Esophagus (tissue), 2 donors: ENCODE data around the gene TGM2. TPM values are rescaled to one million over a fixed set of nuclear protein-coding genes. Genes with fewer than 3 reads are reported as not detected.
"Not testable (repeated sequence)": the region's sequence is repeated elsewhere in the genome, so short reads cannot be mapped to it uniquely, and the experiment has no call there.

Experiments used
- H3K27ac ChIP-seq, 2 donors: one replicate each; pipeline ENCODE4 v1.5.1; 2013; ENCODE audit warnings: low read depth in 2 of 2, mild to moderate bottlenecking in 2 of 2, inconsistent platforms in 1 of 2, low read length in 1 of 2, moderate library complexity in 1 of 2
- H3K27me3 ChIP-seq, 2 donors: one replicate each; pipeline ENCODE4 v1.6.1; 2013; ENCODE audit warnings: low read length in 2 of 2, control low read depth in 1 of 2, mild to moderate bottlenecking in 1 of 2; ENCODE audit not compliant: insufficient read depth in 2 of 2, control insufficient read depth in 1 of 2
- H3K36me3 ChIP-seq, 2 donors: one replicate each; pipeline ENCODE4 v1.6.1; 2013; ENCODE audit warnings: low read length in 1 of 2; ENCODE audit not compliant: control insufficient read depth in 2 of 2, insufficient read depth in 2 of 2
- H3K4me1 ChIP-seq, 2 donors: one replicate each; pipeline ENCODE4 v1.6.1; 2013; ENCODE audit warnings: low read length in 1 of 2; ENCODE audit not compliant: control insufficient read depth in 2 of 2, insufficient read depth in 2 of 2
- H3K4me3 ChIP-seq, 2 donors: one replicate each; pipeline ENCODE4 v1.5.1; 2013; ENCODE audit warnings: low read length in 2 of 2, mild to moderate bottlenecking in 2 of 2, low read depth in 1 of 2, moderate library complexity in 1 of 2
- H3K9me3 ChIP-seq, 2 donors: one replicate each; pipeline ENCODE4 v1.6.1; 2013; ENCODE audit warnings: mild to moderate bottlenecking in 2 of 2, low read depth in 1 of 2, low read length in 1 of 2, moderate library complexity in 1 of 2; ENCODE audit not compliant: control insufficient read depth in 2 of 2, insufficient read depth in 1 of 2
- WGBS, 2 donors: extraction: QIAGEN DNeasy Blood & Tissue Kit; methylation state at CpG; one replicate each; pipeline ENCODE4 v1.1.7; 2013; 5-methylcytosine and 5-hydroxymethylcytosine counted together
- polyA plus RNA-seq, 2 donors: library from polyadenylated mRNA; stranded (reverse); fragments of 200-250 nt; gene quantifications; one replicate each; pipeline ENCODE4 v1.2.3, GENCODE V29; 2013
- donor health status: healthy with polysubstance abuse.
- donor health status: Bipolar disorder and iron deficiency.

The TGM2 gene
- polyA plus RNA-seq, 2 donors, result 5.1 to 8.6 TPM

DNA sequence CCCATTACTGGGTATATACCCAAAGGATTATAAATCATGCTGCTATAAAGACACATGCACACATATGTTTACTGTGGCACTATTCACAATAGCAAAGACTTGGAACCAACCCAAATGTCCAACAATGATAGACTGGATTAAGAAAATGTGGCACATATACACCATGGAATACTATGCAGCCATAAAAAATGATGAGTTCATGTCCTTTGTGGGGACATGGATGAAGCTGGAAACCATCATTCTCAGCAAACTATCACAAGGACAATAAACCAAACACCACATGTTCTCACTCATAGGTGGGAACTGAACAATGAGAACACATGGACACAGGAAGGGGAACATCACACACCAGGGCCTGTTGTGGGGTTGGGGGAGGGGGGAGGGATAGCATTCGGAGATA, 57.7 kb downstream of the TGM2 start:
- not testable (repeated sequence) for H3K36me3 ChIP-seq, H3K9me3 ChIP-seq, H3K27me3 ChIP-seq, H3K4me1 ChIP-seq, H3K27ac ChIP-seq, H3K4me3 ChIP-seq
- WGBS, 2 donors, result 82 to 88% methylated on average over 1 of the region's 1 CpG

DNA sequence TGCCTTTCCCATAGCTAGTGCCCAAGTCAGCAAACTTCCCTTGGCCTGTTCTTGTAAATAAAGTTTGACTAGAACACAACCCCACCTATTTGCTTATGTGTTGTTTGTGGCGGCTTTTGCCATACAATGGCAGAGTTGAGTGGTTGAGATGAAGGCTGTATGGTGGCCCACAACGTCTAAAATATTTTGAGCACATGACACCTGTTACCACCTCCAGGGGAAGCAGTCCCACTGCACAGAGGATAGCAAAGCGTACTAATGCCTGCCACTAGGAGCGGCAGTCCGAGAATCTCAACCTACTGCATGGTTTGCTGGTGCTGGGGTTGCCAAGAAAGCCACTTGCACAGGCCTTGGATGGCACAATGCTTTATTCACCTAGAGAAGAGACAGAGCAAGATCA, 58.6 kb downstream of the TGM2 start:
- H3K4me1 ChIP-seq, result no peaks in the 10 kb centered on the region
- 88 to 94% methylated on average over 5 of the region's 5 CpGs for WGBS, 2 donors
- H3K27me3 ChIP-seq, result no peaks in the 10 kb centered on the region
- H3K27ac ChIP-seq, result no peak overlapping the region
- no peak overlapping the region for H3K4me3 ChIP-seq
- no peaks in the 10 kb centered on the region for H3K36me3 ChIP-seq
- H3K9me3 ChIP-seq, result no peaks in the 10 kb centered on the region

DNA sequence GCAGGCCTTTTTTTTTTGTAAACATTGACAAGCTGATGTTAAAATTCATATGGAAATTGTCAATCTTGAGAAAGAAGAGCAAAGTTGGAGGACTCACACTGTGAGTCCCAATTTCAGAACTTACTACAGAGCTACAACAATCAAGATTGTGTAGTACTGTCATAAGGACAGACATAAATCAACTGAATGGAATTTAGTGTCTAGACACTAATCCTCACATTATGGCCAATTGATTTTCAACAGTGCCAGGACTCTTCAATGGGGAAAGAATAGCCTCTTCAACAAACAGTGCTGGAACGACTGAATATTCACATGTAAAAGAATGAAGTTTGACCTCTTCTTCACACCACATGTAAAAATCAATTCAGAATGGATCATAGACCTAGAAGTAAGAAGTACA, 60.8 kb downstream of the TGM2 start:
- no peaks in the 10 kb centered on the region for H3K9me3 ChIP-seq
- WGBS, 2 donors, result 19 to 37% methylated on average over 1 of the region's 1 CpG
- H3K36me3 ChIP-seq, result no peaks in the 10 kb centered on the region
- H3K4me3 ChIP-seq, result no peak overlapping the region
- no peaks in the 10 kb centered on the region for H3K4me1 ChIP-seq
- no peaks in the 10 kb centered on the region for H3K27me3 ChIP-seq
- H3K27ac ChIP-seq, result no peak overlapping the region

DNA sequence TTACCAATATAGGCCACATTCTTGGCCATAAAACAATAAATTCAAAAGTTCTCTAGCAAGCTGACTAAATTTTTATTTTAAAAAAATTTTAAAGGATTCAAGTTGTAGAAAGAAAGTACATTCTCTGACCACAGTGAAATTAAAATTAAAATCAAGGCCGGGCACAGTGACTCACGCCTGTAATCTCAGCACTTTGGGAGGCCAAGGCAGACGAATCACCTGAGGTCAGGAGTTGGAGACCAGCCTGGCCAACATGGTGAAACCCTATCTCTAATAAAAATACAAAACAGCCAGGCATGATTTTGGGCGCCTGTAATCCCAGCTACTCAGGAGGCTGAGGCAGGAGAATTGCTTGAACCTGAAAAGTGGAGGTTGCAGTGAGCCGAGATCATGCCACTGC, 62.9 kb downstream of the TGM2 start:
- not testable (repeated sequence) for H3K9me3 ChIP-seq, H3K4me3 ChIP-seq, H3K27ac ChIP-seq, H3K4me1 ChIP-seq, H3K27me3 ChIP-seq, H3K36me3 ChIP-seq
- 92 to 93% methylated on average over 5 of the region's 5 CpGs for WGBS, 2 donors

DNA sequence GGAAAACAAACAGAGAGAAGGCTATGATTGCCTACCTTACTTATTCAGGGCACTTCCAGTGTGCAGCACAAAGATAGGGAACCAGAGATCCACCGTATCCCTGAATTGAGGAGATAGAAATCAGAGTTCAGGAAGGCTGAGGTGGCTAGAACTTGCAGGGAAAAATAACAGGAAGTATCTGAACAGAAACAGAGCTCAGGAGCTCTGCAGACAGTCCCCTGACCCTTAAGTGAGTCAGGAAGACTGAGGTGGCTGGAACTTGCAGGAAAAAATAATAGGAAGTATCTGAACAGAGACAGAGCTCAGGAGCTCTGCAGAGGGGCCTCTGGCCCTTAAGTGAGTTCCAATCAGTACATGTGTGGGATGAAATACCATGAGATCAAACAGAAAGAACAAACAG, 66.1 kb downstream of the TGM2 start:
- WGBS, 2 donors, result 83 to 88% methylated on average over 1 of the region's 1 CpG
- H3K27ac ChIP-seq, result no peak overlapping the region

DNA sequence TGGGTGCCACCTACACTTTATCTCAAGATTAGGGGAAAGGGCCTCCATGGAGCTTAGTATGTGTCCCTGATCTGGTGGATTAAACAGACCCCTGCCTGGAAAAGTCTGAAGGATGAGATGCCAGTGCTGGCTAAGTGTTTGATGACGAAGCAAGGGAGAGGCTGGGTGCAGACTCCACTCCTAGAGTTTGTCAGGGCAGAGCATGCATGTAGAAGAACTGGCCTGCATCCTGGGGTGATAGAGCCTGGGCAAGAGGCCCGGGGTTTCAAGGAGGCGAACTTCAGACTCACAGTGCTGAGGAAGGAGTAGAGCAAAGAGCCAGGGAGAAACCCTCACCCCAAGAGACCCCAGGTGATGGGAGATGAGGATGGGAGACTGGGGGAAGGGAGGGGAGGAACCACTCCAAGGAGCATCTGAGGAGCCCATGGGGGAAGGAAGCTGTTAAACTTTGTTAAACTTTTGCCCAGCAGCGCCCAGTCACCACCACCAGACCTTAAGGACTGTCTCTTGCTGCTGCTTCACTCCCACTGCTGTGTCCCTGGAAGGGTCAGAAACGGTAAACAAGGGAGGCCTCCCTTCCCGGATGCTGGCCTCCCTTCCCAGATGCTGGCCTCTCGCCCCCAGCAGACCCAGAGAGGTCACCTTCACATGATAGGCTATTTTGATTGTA, 69.9 kb downstream of the TGM2 start:
- no peaks in the 10 kb centered on the region for H3K9me3 ChIP-seq
- peaks cover 0 to 3% of the 10 kb centered on the region in 2 donors for H3K4me1 ChIP-seq
- WGBS, 2 donors, result 79% methylated on average over 7 of the region's 7 CpGs
- peaks cover 4 to 6% of the 10 kb centered on the region in 2 donors for H3K36me3 ChIP-seq
- H3K27me3 ChIP-seq, result no peaks in the 10 kb centered on the region
- H3K27ac ChIP-seq, result peak overlapping the region in 1 of 2 donors; percentile 49
- H3K4me3 ChIP-seq, result no peak overlapping the region

More for the DNA sequence above, 66.1 kb downstream of the TGM2 start:
- Histone ChIP-seq H3K27me3 (no peaks in the 10 kb centered on the region), H3K4me1 (peaks cover 0 to 3% of the 10 kb centered on the region in 2 donors), H3K36me3 (no peaks in the 10 kb centered on the region), H3K9me3 (no peaks in the 10 kb centered on the region), H3K4me3 (no peak overlapping the region)

DNA sequence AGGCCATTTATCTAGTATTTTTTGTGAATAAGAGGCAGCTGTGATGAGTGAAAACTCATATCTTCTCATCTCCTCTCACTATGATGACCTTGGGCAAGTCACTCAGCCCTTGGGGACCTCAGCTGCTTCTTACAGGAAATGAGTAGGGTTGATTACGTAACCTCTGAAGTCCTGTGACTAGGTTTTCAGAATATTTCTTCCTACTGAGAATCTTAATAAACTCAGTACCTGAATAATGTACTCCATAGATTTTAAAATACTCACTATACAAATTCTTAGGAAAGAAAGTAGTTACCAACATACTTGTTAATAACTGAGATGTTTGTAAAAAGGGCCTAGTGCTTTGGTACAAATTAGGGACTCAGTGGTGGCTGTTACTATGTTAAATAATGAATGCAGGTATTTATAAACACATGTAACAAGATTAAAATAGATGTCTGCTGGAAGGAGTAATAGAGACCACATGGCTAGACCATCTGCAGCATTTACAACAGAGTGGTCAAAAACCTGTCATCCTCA, 70.6 kb downstream of the TGM2 start:
- 50 to 64% methylated on average over 1 of the region's 1 CpG for whole genome bisulfite sequencing, 2 donors
- peaks cover 9 to 11% of the 10 kb centered on the region in 2 donors for H3K36me3 ChIP-seq

DNA sequence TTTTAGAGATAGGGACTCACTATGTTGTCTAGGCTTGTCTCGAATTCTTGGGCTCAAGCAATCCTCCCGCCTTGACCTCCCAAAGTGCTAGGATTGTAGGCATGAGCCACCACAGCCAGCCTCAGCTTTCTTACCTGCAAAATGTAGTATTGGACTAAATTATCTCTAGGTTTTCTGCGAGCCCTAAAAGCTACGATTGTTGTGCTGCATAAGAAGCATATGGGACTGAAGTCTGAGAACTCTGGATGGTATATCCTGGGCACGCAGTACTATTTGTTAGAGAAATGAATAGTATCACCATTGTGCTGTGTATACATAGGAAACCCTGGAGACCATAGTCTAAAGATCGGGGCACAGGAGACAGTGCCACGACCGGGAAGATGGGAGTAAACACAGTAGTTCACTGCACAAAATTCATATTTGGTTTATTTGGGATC, 71.4 kb downstream of the TGM2 start:
- Histone ChIP-seq H3K4me1 (peaks cover 0 to 3% of the 10 kb centered on the region in 2 donors), H3K36me3 (peaks cover 11 to 12% of the 10 kb centered on the region in 2 donors), H3K27ac (no peak overlapping the region), H3K27me3 (no peaks in the 10 kb centered on the region), H3K4me3 (no peak overlapping the region), H3K9me3 (no peaks in the 10 kb centered on the region)
- 91 to 93% methylated on average over 8 of the region's 8 CpGs for WGBS, 2 donors

More for the DNA sequence above, 70.6 kb downstream of the TGM2 start:
- H3K9me3 ChIP-seq, result no peaks in the 10 kb centered on the region
- no peaks in the 10 kb centered on the region for H3K27me3 ChIP-seq
- no peak overlapping the region for H3K27ac ChIP-seq
- H3K4me1 ChIP-seq, result peaks cover 0 to 3% of the 10 kb centered on the region in 2 donors
- no peak overlapping the region for H3K4me3 ChIP-seq

DNA sequence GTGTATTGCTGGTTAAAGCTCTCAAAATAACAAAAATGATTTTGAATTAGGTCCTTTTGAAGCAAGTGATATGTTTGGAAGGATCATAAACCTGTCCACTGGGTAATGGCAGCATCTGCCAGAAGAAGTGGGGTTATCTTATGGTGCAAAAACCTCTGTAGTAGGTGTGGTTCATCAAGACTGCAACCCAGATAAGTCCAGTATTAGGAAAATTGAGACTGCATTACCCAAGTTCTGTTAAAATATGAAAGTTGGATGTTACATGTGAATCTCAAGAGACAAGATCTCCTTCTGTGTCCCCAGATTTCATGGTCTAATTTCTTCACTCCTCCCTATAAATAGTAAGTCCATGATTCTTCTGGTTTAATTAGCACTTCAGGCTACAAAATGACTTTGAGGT, 72.2 kb downstream of the TGM2 start:
- Histone ChIP-seq H3K4me1 (peaks cover 0 to 3% of the 10 kb centered on the region in 2 donors), H3K27ac (no peak overlapping the region)

DNA sequence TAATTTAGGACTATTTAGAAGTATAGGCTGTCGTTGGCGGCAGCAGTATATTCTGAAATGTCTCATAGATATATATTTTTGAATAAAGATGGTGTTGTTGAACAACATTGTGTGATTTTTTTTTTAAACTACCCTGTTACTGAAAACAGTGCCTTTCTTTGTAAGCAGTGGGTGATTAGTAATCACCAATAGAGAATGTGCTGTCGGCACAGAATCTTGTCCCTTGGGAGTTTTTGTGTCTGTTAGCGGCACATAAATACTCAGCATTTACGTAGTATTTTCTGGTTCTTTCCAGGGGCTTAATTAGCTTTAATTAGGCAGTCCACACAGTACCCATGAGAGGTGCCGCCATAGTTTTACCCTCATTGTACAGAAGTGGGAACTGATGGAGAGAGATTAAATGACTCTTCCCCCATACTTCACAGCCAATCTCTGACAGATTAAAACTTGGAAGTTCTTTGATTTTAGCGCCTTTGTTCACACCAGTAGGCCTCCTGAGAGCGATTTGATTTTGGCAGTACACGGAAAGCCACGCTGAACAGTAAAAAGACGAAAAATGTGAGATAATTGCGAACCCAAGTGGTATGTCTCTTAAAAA, 72.7 kb downstream of the TGM2 start:
- no peak overlapping the region for H3K4me3 ChIP-seq
- peaks cover 0 to 3% of the 10 kb centered on the region in 2 donors for H3K4me1 ChIP-seq
- H3K36me3 ChIP-seq, result peaks cover 14 to 17% of the 10 kb centered on the region in 2 donors
- 89 to 92% methylated on average over 12 of the region's 12 CpGs for WGBS, 2 donors
- H3K27ac ChIP-seq, result no peak overlapping the region
- H3K9me3 ChIP-seq, result no peaks in the 10 kb centered on the region
- H3K27me3 ChIP-seq, result no peaks in the 10 kb centered on the region

More for the DNA sequence above, 72.2 kb downstream of the TGM2 start:
- Histone ChIP-seq H3K9me3 (no peaks in the 10 kb centered on the region), H3K36me3 (peaks cover 12 to 16% of the 10 kb centered on the region in 2 donors), H3K4me3 (no peak overlapping the region), H3K27me3 (no peaks in the 10 kb centered on the region)
